Measurements from ENCODE around the gene TRAPPC2L.

The TRAPPC2L gene

DNA sequence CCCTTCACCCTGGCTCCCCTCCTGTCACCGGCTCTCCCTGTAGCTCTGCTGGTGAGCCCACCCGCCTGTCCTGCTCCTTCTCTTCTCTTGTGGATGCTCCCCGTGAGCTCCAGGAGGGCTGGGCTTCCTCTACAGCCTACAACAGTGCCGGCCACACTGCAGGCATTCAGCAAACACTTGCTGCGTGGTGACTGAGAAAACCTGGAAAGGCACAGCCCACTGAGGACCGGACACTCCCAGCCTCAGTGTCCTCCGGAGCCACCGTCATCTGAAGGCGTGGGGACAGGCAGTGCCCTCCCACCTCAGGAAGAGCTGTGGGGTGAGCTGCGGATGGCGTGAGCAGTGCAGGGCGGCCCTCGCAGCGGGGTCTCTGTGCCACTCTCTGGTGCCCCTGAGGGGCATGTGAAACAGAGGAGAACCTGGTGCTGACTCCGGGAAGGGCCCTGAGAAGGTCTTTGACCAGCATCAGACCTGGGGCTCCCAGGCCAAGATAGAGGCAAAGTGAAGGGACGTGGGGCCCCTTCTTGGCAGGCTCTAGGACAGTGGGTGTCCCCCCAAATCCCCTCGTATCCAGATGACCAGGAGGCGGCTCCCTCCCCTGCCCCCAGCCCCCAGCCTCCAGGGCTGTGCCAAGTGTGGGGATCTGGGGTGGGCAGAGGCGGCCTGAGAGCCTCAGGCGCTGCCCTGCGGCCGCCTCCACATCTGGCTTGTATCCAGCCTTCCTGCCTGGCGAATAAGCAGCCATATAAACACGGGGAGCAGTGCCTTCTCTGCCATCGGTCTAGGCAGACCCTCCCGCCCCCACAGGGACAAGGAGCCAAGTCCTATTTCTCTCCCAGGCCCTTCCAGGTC, 53.6 kb downstream of the TRAPPC2L start:
- DNase-seq (ENCODE audit: low spot score): no peak

DNA sequence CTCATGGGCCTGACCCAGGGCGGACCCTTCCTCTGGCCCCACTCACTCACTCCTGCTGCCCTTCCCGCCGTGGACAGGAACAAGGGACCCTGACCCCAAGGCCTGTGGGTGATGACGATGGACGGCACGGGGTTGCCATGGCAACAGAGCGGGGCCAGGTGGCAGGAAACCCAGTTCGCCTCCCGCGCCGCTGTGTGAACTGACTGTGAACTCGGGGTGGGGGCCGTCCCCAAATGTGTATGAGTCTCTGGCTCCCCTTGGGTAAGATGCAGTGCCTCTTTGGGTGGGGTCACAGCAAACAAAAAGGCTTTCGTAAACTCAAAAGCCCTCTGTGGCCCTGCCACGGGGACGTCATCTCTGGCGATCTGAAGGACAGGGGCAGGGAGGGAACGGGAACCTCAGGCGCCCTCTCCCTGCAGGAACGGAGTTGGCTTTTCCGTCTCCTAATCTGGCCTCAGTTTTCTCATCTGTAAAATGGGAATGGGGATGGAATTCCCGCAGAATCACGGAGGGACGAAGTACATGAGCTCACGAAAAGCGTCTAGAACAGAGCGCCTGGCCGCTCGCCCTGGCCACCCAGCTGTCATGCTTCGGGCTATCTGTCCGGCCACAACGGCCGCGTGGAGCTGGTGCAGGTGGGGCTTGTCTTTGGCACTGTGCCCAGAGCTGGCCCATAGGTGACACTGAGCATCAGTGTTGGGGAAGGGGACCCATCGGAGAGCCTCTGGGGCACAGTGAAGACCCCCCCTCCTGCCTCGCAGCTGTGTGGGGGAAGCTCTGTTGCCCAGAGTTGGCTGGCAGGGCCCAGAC, 54.4 kb downstream of the TRAPPC2L start:
- DNase-seq (ENCODE audit: low spot score): no peak

DNA sequence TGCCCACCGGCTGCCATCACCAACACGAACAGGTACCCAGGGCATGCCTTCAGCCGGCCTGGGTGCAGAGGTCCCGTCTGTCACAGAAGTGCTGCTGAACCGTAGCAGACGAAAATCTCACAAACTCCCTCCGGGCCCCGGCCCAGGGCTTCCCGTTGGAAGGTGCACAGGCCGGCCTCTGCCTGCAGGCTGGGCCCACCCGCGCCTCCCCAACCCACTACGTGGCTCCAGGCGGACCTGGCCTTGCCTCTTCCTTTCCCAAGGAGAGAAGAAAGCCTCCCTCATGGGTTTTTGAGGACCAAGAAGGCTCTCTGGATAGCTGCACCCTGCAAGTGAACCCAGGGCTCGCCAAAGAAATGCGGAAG, 55.0 kb downstream of the TRAPPC2L start:
- no peak for DNase-seq (ENCODE audit: low spot score)
